Mesenchymal stem cell (in vitro differentiated cells and primary cell): ENCODE data around the gene TBC1D3B.
A peak's percentile ranks its signal among the peaks of the same experiment; 100 is the strongest.

Source experiments
- DNase-seq: peaks from one replicate; pipeline ENCODE4 v3.0.0-alpha.2; 2013
- H2AFZ ChIP-seq: one replicate; pipeline ENCODE4 v1.6.1; 2013; ENCODE audit warnings: low read depth, mild to moderate bottlenecking, control low read depth, inconsistent platforms, low read length, moderate library complexity
- H2AK5ac ChIP-seq: 2 replicates; pipeline ENCODE4 v1.6.1; 2013; ENCODE audit warnings: low read length, moderate library complexity, mild to moderate bottlenecking, inconsistent platforms; ENCODE audit not compliant: severe bottlenecking
- H2BK120ac ChIP-seq: one replicate; pipeline ENCODE4 v1.6.1; 2013; ENCODE audit warnings: low read depth, mild to moderate bottlenecking, inconsistent platforms, low read length, moderate library complexity
- H2BK12ac ChIP-seq, 2 experiments: one replicate each; pipeline ENCODE4 v1.6.1; 2013; ENCODE audit warnings: inconsistent platforms in 2 of 2, low read length in 2 of 2, mild to moderate bottlenecking in 2 of 2, moderate library complexity in 2 of 2, control low read depth in 1 of 2
- H2BK15ac ChIP-seq: one replicate; pipeline ENCODE4 v1.6.1; 2013; ENCODE audit warnings: mild to moderate bottlenecking, low read depth, inconsistent platforms; ENCODE audit not compliant: poor library complexity, severe bottlenecking
- H2BK5ac ChIP-seq: 2 replicates; pipeline ENCODE4 v1.6.1; 2013; ENCODE audit warnings: low read depth, mild to moderate bottlenecking, low read length, control low read depth, inconsistent platforms; ENCODE audit not compliant: poor library complexity, severe bottlenecking
- H3K14ac ChIP-seq, 2 experiments: one replicate each; pipeline ENCODE4 v1.6.1; 2013; ENCODE audit warnings: inconsistent platforms in 2 of 2, low read length in 2 of 2, control low read depth in 1 of 2, mild to moderate bottlenecking in 1 of 2, moderate library complexity in 1 of 2
- H3K18ac ChIP-seq, 2 experiments: one replicate each; pipeline ENCODE4 v1.6.1; 2013; ENCODE audit warnings: inconsistent platforms in 2 of 2, low read length in 2 of 2, control low read depth in 1 of 2, low read depth in 1 of 2, mild to moderate bottlenecking in 1 of 2
- H3K23ac ChIP-seq, 2 experiments: one replicate each; pipeline ENCODE4 v1.6.1; 2013; ENCODE audit warnings: inconsistent platforms in 2 of 2, low read length in 2 of 2, mild to moderate bottlenecking in 2 of 2, moderate library complexity in 2 of 2, control low read depth in 1 of 2
- H3K27ac ChIP-seq: 2 replicates; pipeline ENCODE4 v1.5.1; 2013; ENCODE audit warnings: mild to moderate bottlenecking, moderate library complexity, low read length, control low read depth, inconsistent platforms; ENCODE audit not compliant: poor library complexity, severe bottlenecking
- H3K27me3 ChIP-seq, 2 experiments: 2 replicates each; pipeline versions ENCODE4 v1.6.1 to v1.7.0; 2013; ENCODE audit warnings: low read length in 2 of 2, mild to moderate bottlenecking in 2 of 2, moderate library complexity in 2 of 2, control low read depth in 1 of 2, inconsistent platforms in 1 of 2; ENCODE audit not compliant: control insufficient read depth in 1 of 2, insufficient read depth in 1 of 2
- H3K36me3 ChIP-seq, 2 experiments: 2 replicates each; pipeline versions ENCODE4 v1.6.1 to v1.7.0; 2013; ENCODE audit warnings: low read length in 2 of 2, control low read depth in 1 of 2, inconsistent platforms in 1 of 2, low read depth in 1 of 2, mild to moderate bottlenecking in 1 of 2; ENCODE audit not compliant: insufficient read depth in 2 of 2, control insufficient read depth in 1 of 2
- H3K4ac ChIP-seq, 2 experiments: one replicate each; pipeline ENCODE4 v1.6.1; 2013; ENCODE audit warnings: inconsistent platforms in 2 of 2, low read length in 2 of 2, mild to moderate bottlenecking in 2 of 2, moderate library complexity in 2 of 2, control low read depth in 1 of 2, low read depth in 1 of 2
- H3K4me1 ChIP-seq: 2 replicates; pipeline ENCODE4 v1.6.1; 2013; ENCODE audit warnings: low read depth, low read length, control low read depth; ENCODE audit not compliant: control insufficient read depth, insufficient read depth
- H3K4me2 ChIP-seq: 2 replicates; pipeline ENCODE4 v1.6.1; 2013; ENCODE audit warnings: low read length, mild to moderate bottlenecking, inconsistent platforms; ENCODE audit not compliant: poor library complexity, severe bottlenecking
- H3K4me3 ChIP-seq, 2 experiments: 2 replicates each; pipeline versions ENCODE4 v1.5.1 to v1.7.0; 2013; ENCODE audit warnings: low read length in 2 of 2, mild to moderate bottlenecking in 2 of 2, control low read depth in 1 of 2, low read depth in 1 of 2; ENCODE audit not compliant: insufficient read depth in 1 of 2
- H3K79me1 ChIP-seq: replicated peaks from 2 replicates; pipeline ENCODE4 v1.6.1; 2013; ENCODE audit warnings: mild to moderate bottlenecking, control low read depth, low read length, inconsistent platforms; ENCODE audit not compliant: poor library complexity, severe bottlenecking
- H3K9ac ChIP-seq: 2 replicates; pipeline ENCODE4 v1.7.0; 2013; ENCODE audit warnings: mild to moderate bottlenecking, low read length, moderate library complexity
- H3K9me3 ChIP-seq: 2 replicates; pipeline ENCODE4 v1.7.0; 2013; ENCODE audit warnings: mild to moderate bottlenecking, low read length; ENCODE audit not compliant: control insufficient read depth
- H4K8ac ChIP-seq: one replicate; pipeline ENCODE4 v1.6.1; 2013; ENCODE audit warnings: inconsistent platforms, mild to moderate bottlenecking, low read length, moderate library complexity
- H4K91ac ChIP-seq: one replicate; pipeline ENCODE4 v1.6.1; 2013; ENCODE audit warnings: mild to moderate bottlenecking, low read length, inconsistent platforms
- WGBS: methylation state at CpG from one replicate; pipeline ENCODE4 v1.1.7; 2013; ENCODE audit warnings: mixed read lengths; 5-methylcytosine and 5-hydroxymethylcytosine counted together

The TBC1D3B gene

DNA sequence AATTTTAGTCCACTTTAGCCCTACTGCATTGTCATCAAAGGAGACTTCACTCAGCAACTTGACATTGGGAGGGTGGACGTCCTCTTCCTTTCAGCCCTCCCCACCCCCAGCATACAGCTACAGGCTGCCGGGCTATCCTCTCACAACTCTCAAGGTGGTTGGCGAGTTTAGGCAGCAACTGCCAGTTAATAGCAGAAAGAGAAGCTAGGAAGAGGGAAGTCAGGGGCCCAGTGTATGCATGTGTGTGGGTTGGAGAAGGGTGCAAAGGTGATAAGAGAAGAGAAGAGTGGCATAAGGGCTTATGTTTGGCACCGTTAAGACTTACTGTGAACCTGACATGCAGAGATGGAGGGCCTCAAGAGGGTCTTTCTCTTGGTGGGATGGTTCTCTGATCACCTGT, 41.0 kb downstream of the TBC1D3B start:
- Histone ChIP-seq H4K8ac (no peak overlapping the region), H3K9me3 (no peaks in the 10 kb centered on the region), H3K4me2 (no peak overlapping the region), H3K4me3 (no peak overlapping the region), H3K14ac (no peak overlapping the region), H2BK15ac (no peak overlapping the region), H3K4me1 (no peaks in the 10 kb centered on the region), H2BK12ac (no peak overlapping the region), H3K27me3 (peaks cover 8 to 28% of the 10 kb centered on the region in 2 experiments), H3K9ac (no peak overlapping the region), H3K27ac (no peak overlapping the region), H2BK5ac (no peak overlapping the region), H2AFZ (no peak overlapping the region), H3K4ac (no peak overlapping the region), H4K91ac (no peak overlapping the region), H2BK120ac (no peak overlapping the region), H3K79me1 (no peaks in the 10 kb centered on the region), H3K18ac (no peak overlapping the region), H3K23ac (no peak overlapping the region), H3K36me3 (no peaks in the 10 kb centered on the region), H2AK5ac (no peak overlapping the region)
- WGBS: 80% methylated on average over 3 of the region's 4 CpGs
- no peak for DNase-seq

DNA sequence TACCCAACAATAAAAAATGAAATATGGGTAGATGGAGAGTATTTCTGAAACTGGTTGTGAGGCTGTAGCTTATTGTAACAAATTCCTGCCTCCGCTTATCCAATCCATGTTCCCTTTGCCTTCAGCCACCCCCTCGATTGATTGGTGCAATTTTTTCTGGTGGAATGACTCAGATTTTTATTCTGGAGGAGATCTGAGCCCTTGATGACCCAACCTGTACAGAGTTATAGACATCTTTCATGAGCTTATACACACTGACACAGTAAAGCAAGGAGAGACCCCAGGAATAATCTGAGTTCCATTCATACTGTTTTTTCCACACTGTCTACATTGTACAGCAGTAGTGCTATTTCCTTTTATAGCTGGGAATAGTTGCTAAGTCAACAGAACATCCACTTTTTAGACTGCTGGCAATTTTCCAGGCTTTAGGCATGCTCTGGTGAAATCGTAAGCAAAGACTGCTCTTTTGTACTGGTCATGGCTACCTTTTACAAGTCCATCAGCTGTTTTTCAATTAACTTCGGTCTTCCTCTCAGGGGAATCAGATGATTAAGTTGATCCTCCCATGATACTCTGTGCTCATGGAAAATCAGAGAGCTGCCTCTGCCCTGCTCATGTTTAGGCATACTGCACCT, 42.7 kb downstream of the TBC1D3B start:
- H2BK15ac ChIP-seq: no peak overlapping the region
- H2BK120ac ChIP-seq: no peak overlapping the region
- peak; percentile 13 for DNase-seq
- no peak overlapping the region for H2AK5ac ChIP-seq
- H3K18ac ChIP-seq: no peak overlapping the region
- H3K4me1 ChIP-seq: no peaks in the 10 kb centered on the region
- WGBS: 55% methylated on average over 3 of the region's 4 CpGs
- no peak overlapping the region for H4K8ac ChIP-seq
- H3K4me3 ChIP-seq: no peak overlapping the region
- no peak overlapping the region for H3K14ac ChIP-seq
- no peak overlapping the region for H3K27ac ChIP-seq
- no peak overlapping the region for H3K4ac ChIP-seq
- no peak overlapping the region for H4K91ac ChIP-seq
- H3K9ac ChIP-seq: no peak overlapping the region
- H3K27me3 ChIP-seq: peaks cover 8 to 34% of the 10 kb centered on the region in 2 experiments
- H3K79me1 ChIP-seq: no peaks in the 10 kb centered on the region
- no peak overlapping the region for H3K4me2 ChIP-seq
- H2AFZ ChIP-seq: no peak overlapping the region
- no peak overlapping the region for H2BK5ac ChIP-seq
- no peak overlapping the region for H3K23ac ChIP-seq
- H2BK12ac ChIP-seq: no peak overlapping the region
- H3K36me3 ChIP-seq: no peaks in the 10 kb centered on the region
- H3K9me3 ChIP-seq: no peaks in the 10 kb centered on the region

- no peak overlapping the region for H4K91ac ChIP-seq
- no peak overlapping the region for H4K8ac ChIP-seq
- no peak overlapping the region for H3K18ac ChIP-seq
- no peak overlapping the region for H3K4ac ChIP-seq
- no peak overlapping the region for H2AK5ac ChIP-seq
- H3K79me1 ChIP-seq: no peaks in the 10 kb centered on the region
- no peak for DNase-seq
- no peak overlapping the region for H3K23ac ChIP-seq
- H3K14ac ChIP-seq: no peak overlapping the region
- H3K27me3 ChIP-seq: peaks cover 8 to 39% of the 10 kb centered on the region in 2 experiments
- H3K4me3 ChIP-seq: no peak overlapping the region
- no peak overlapping the region for H2BK15ac ChIP-seq
- no peak overlapping the region for H3K27ac ChIP-seq
- H3K36me3 ChIP-seq: no peaks in the 10 kb centered on the region
- no peak overlapping the region for H2BK5ac ChIP-seq
- no peak overlapping the region for H2AFZ ChIP-seq
- no peaks in the 10 kb centered on the region for H3K4me1 ChIP-seq
- H3K9me3 ChIP-seq: no peaks in the 10 kb centered on the region
- WGBS: 63% methylated on average over 1 of the region's 2 CpGs
- no peak overlapping the region for H3K4me2 ChIP-seq
- no peak overlapping the region for H3K9ac ChIP-seq
- H2BK120ac ChIP-seq: no peak overlapping the region
- no peak overlapping the region for H2BK12ac ChIP-seq
Measured at GRCh38 chr17:36132421-36132831, 44.0 kb downstream of the TBC1D3B start.

- Histone ChIP-seq H2AFZ (no peak overlapping the region), H3K4me1 (no peaks in the 10 kb centered on the region), H3K9ac (no peak overlapping the region), H2AK5ac (no peak overlapping the region), H3K9me3 (no peaks in the 10 kb centered on the region), H3K4me3 (no peak overlapping the region), H4K91ac (no peak overlapping the region), H3K27me3 (peaks cover 8 to 38% of the 10 kb centered on the region in 2 experiments), H3K14ac (no peak overlapping the region), H3K4me2 (no peak overlapping the region), H2BK120ac (no peak overlapping the region), H2BK15ac (no peak overlapping the region), H3K79me1 (no peaks in the 10 kb centered on the region), H4K8ac (no peak overlapping the region), H3K4ac (no peak overlapping the region), H3K27ac (no peak overlapping the region), H3K18ac (no peak overlapping the region), H2BK12ac (no peak overlapping the region), H3K23ac (no peak overlapping the region), H2BK5ac (no peak overlapping the region), H3K36me3 (no peaks in the 10 kb centered on the region)
- DNase-seq: no peak
- WGBS: 96% methylated on average over 2 of the region's 3 CpGs
Measured at GRCh38 chr17:36131931-36132330, 44.5 kb downstream of the TBC1D3B start.
